BJ (cell line): Measurements from ENCODE around the gene ALG8. TPM values are rescaled to one million over a fixed set of nuclear protein-coding genes. Genes with fewer than 3 reads are reported as not detected.

ENCODE experiments used
- CTCF ChIA-PET: fragments of 350-600 bp; formaldehyde crosslinking; extraction: SDS; loops from one replicate; lab custom pipeline; 2021; ENCODE audit warnings: antibody characterized with exemption, inconsistent platforms; lab: Yijun Ruan, JAX
- POLR2A ChIA-PET: fragments of 300-600 bp; sonication (Branson Sonifier 250); formaldehyde crosslinking; extraction: SDS; loops from one replicate; lab custom pipeline; 2021; ENCODE audit warnings: antibody characterized with exemption; lab: Charles Lee
- DNase-seq: peaks from one replicate; pipeline ENCODE4 v3.0.0-alpha.2; 2011; ENCODE audit warnings: low read depth
- H3K27me3 ChIP-seq: 2 replicates; pipeline ENCODE4 v1.6.0; 2011; ENCODE audit warnings: low read length; ENCODE audit not compliant: control insufficient read depth, insufficient read depth
- H3K36me3 ChIP-seq: 2 replicates; pipeline ENCODE4 v1.5.1; 2011; ENCODE audit warnings: low read length; ENCODE audit not compliant: control insufficient read depth, insufficient read depth
- H3K4me3 ChIP-seq: 2 replicates; pipeline ENCODE4 v1.5.1; 2011; ENCODE audit warnings: low read depth, mild to moderate bottlenecking, control low read depth, low read length
- polyA plus RNA-seq: library from polyadenylated mRNA; depleted of rRNA; stranded (reverse); fragments of >200 nt; gene quantifications from 2 replicates; pipeline ENCODE4 v1.2.3, GENCODE V29; 2011
- TF ChIP-seq, protein P1 (sequence below): IDR thresholded peaks from 2 replicates; pipeline ENCODE4 v1.5.1; 2011; ENCODE audit warnings: low read depth, mild to moderate bottlenecking, control low read depth, inconsistent platforms, low read length, moderate library complexity; ENCODE audit not compliant: insufficient read depth

ALG8 gene
- polyA plus RNA-seq, 1 experiment = 33.9 TPM

DNA sequence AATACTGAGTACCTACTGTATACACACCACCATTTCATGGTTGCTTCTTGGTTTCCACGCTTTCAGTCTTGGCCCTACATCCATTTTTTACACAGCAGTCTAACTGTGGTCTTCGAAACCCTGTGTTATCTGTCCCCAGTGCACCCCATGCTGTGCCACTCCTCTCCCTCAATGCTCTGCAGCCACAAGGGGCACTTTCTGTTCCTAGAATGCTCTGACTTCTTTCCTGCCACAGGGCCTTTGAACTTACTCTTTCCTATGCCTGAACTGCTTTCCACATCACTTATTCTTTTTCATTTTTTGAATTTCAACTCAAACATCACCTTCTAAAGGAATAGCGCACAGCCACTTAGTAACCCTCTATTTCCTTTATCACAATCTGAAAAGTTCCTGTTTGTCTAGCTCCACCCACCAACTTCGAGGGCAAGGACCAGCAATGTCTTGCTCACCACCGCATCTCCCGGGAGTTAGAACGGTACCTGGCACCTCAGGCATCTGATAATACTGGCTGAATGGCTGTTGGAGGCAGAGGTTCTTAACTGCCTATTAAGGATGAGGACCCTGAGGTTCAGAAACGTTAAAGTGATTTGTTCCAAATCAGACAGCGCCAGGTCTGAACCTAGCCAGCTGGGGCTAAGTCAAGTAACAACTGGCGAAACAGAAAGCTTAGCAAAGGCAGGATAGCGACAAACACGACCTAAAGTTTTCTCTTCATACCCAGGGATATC lies 568 bp downstream of the ALG8 start:
- H3K36me3 ChIP-seq = peaks cover 4% of the 10 kb centered on the region; the same call in 1 of the 2 replicates
- POLR2A ChIA-PET = no interaction called here
- CTCF ChIA-PET = interaction anchor here (1.2 to 1.4 kb wide), 3 partner anchors 9 to 281 kb away, joined by 3 to 6 read pairs (median 5); no protein-coding TSS in a partner anchor
- TF ChIP-seq, protein P1, sequence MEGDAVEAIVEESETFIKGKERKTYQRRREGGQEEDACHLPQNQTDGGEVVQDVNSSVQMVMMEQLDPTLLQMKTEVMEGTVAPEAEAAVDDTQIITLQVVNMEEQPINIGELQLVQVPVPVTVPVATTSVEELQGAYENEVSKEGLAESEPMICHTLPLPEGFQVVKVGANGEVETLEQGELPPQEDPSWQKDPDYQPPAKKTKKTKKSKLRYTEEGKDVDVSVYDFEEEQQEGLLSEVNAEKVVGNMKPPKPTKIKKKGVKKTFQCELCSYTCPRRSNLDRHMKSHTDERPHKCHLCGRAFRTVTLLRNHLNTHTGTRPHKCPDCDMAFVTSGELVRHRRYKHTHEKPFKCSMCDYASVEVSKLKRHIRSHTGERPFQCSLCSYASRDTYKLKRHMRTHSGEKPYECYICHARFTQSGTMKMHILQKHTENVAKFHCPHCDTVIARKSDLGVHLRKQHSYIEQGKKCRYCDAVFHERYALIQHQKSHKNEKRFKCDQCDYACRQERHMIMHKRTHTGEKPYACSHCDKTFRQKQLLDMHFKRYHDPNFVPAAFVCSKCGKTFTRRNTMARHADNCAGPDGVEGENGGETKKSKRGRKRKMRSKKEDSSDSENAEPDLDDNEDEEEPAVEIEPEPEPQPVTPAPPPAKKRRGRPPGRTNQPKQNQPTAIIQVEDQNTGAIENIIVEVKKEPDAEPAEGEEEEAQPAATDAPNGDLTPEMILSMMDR = peak; percentile 14; the same call in 1 of the 2 replicates
- peak overlapping the region; percentile 92 for H3K4me3 ChIP-seq
- H3K27me3 ChIP-seq = no peaks in the 10 kb centered on the region
- DNase-seq = no peak

DNA sequence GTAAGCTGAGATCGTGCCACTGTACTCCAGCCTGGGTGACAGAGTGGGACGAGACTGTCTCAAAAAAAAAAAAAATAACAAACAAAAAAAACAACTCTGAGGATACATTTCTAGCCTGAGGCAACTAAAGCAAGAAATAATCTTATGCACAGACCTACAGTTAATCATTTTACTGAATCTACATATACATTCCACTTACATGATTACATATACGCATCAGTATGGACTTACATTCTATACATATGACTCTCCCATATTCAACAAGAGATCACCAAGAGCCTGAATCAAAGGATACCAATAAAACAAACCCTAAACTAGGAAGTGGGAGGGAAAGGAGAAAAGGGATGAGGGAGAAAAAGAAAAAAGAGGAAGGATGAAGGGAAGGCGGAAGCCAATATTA lies 1.1 kb downstream of the ALG8 start:
- DNase-seq = no peak
- Histone ChIP-seq H3K4me3 (no peak overlapping the region; the same call in 1 of the 2 replicates), H3K36me3 (peaks cover 4% of the 10 kb centered on the region; the same call in 1 of the 2 replicates), H3K27me3 (no peaks in the 10 kb centered on the region)
- TF ChIP-seq, protein P1 = no peak
- POLR2A ChIA-PET = no interaction called here
- CTCF ChIA-PET = no interaction called here

GRCh38 chr11:78132475-78132874 lies 7.0 kb downstream of the ALG8 start:
- Histone ChIP-seq H3K27me3 (no peaks in the 10 kb centered on the region), H3K4me3 (no peak overlapping the region), H3K36me3 (peaks cover 4% of the 10 kb centered on the region; the same call in 1 of the 2 replicates)
- ChIA-PET CTCF (interaction anchor here (1.3 kb wide), 1 partner anchor 10 kb away, joined by 4 read pairs; no protein-coding TSS in a partner anchor), POLR2A (no interaction called here)
- TF ChIP-seq, protein P1 = no peak
- no peak for DNase-seq

DNA sequence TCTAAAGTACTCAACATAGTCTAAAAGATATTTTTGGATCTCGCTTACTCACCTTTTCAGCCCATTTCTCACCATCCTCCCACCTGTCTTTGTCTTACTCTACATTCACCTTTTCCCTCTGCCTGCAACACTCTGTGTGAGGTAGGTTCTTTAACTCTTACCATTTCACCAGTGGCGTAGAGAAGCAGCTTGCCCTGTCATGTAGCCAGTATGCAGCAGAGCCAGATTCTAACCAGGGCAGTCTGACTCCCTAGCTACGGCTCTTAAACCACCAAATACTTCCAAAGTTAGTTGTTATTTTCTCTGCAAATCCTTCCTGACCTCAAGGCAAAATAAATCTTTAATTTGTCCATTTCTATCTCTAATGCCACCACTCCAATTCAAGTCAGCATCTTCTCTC lies 7.5 kb downstream of the ALG8 start:
- ChIA-PET CTCF (interaction anchor here (1.3 kb wide), 1 partner anchor 9 kb away, joined by 4 read pairs; no protein-coding TSS in a partner anchor), POLR2A (interaction anchor here (0.6 kb wide), 1 partner anchor 122 kb away, joined by 4 read pairs; no protein-coding TSS in a partner anchor)
- peaks cover 4% of the 10 kb centered on the region; the same call in 1 of the 2 replicates for H3K36me3 ChIP-seq
- H3K27me3 ChIP-seq = no peaks in the 10 kb centered on the region
- no peak overlapping the region for H3K4me3 ChIP-seq
- DNase-seq = no peak
- TF ChIP-seq, protein P1 = no peak

DNA sequence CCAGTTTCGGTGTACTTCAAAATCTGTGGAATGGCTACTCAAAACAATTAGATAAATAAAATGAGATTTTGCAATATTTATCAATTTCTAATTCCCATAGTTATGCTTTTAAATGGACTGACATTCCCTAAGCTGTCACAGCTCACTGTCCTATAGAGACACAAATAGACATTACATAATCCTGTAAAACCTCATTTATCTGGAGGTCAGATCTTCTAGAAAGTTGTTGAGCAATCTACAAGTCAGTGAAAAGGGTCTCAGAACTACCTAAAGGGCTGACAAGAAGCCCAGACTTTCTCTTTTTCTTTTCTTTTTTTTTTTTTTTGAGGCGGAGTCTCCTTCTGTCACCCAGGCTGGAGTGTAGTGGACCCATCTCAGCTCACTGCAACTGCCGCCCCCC lies 12.0 kb downstream of the ALG8 start:
- POLR2A ChIA-PET = no interaction called here
- TF ChIP-seq, protein P1 = no peak
- H3K27me3 ChIP-seq = no peaks in the 10 kb centered on the region
- DNase-seq = no peak
- H3K36me3 ChIP-seq = peaks cover 2% of the 10 kb centered on the region; the same call in 1 of the 2 replicates
- CTCF ChIA-PET = no interaction called here
- H3K4me3 ChIP-seq = no peak overlapping the region
